Gastroesophageal sphincter (tissue), 3 donors: ENCODE measurements around the gene IL4I1.

Source experiments
- POLR2A ChIP-seq, 2 donors: fragments of 450-650 bp; IDR thresholded peaks; one replicate each; pipeline ENCODE4 v1.6.1; 2017; ENCODE audit warnings: antibody characterized with exemption in 2 of 2, mild to moderate bottlenecking in 2 of 2, moderate library complexity in 1 of 2
- POLR2AphosphoS5 ChIP-seq: sonication (generic); formaldehyde crosslinking; IDR thresholded peaks from one replicate; pipeline ENCODE4 v1.6.1; 2017; ENCODE audit warnings: antibody characterized with exemption
- TF ChIP-seq, protein P1 (sequence below), 4 experiments: fragments of 200-600 bp in 2 of 4; fragments of 450-650 bp in 2 of 4; sonication (generic) in 1 of 4; IDR thresholded peaks; one replicate each; pipeline ENCODE4 v1.5.1; 2017 to 2019; ENCODE audit warnings: antibody characterized with exemption in 4 of 4, mild to moderate bottlenecking in 2 of 4, moderate library complexity in 2 of 4

DNA sequence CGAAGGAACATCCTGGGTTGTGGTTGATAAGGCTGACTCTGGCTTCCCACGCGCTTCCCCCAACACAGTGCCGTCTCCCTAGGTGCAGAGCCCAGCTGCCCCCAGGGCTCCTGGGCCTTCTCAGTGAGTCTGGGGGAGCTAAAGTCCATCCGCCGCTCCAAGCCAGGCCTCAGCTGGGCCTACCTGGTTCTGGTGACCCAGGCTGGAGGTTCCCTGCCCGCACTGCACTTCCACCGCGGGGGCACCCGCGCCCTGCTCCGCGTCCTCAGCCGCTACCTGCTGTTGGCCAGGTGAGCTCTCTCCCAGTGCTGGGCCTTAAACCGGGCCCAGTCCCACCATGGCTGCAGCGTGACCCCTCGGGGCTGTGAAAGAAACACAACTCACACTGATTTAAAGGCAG, 15.5 kb downstream of the IL4I1 start:
- TF ChIP-seq, protein P1, sequence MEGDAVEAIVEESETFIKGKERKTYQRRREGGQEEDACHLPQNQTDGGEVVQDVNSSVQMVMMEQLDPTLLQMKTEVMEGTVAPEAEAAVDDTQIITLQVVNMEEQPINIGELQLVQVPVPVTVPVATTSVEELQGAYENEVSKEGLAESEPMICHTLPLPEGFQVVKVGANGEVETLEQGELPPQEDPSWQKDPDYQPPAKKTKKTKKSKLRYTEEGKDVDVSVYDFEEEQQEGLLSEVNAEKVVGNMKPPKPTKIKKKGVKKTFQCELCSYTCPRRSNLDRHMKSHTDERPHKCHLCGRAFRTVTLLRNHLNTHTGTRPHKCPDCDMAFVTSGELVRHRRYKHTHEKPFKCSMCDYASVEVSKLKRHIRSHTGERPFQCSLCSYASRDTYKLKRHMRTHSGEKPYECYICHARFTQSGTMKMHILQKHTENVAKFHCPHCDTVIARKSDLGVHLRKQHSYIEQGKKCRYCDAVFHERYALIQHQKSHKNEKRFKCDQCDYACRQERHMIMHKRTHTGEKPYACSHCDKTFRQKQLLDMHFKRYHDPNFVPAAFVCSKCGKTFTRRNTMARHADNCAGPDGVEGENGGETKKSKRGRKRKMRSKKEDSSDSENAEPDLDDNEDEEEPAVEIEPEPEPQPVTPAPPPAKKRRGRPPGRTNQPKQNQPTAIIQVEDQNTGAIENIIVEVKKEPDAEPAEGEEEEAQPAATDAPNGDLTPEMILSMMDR (IDR thresholded peaks at IDR 0.05) = no peak
- TF ChIP-seq POLR2A (IDR thresholded peaks at IDR 0.05) (no peak), POLR2AphosphoS5 (no peak)
